Gastrocnemius medialis (tissue), 4 donors: ENCODE measurements around the gene IL22RA1.

Source experiments
- POLR2A ChIP-seq, 2 donors: fragments of 450-650 bp; IDR thresholded peaks; one replicate each; pipeline ENCODE4 v1.6.1; 2017; ENCODE audit warnings: antibody characterized with exemption in 2 of 2, mild to moderate bottlenecking in 2 of 2, moderate library complexity in 2 of 2
- TF ChIP-seq, protein P1 (sequence below), 5 experiments: fragments of 450-650 bp in 3 of 5; fragments of 200-600 bp in 2 of 5; sonication (generic) in 2 of 5; IDR thresholded peaks in 4 of 5; conservative IDR thresholded peaks in 1 of 5; 1 replicate in 4 of 5; 2 replicates in 1 of 5; pipeline ENCODE4 v1.5.1; 2016 to 2019; ENCODE audit warnings: antibody characterized with exemption in 5 of 5, mild to moderate bottlenecking in 3 of 5, moderate library complexity in 3 of 5

DNA sequence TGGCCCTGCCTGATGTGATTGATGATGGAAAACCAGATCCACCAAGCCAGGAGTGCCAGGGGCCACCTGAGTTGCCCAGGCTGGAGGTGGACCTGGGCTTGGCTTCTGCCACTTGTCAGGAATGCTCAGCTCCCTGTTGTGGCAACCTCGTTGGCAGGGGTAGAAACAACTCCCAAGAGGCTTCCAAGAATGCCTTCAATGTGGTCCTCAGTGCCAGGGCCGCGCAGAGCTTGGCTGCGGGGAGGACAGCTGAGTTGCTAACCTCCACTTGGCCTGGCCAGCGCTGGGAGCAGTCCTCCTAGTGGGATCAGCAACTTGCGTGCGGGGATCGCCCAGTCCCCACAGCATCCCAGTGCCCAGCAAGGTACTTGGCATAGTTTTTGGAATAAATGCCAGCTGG lies 40.0 kb downstream of the IL22RA1 start:
- TF ChIP-seq, protein P1, sequence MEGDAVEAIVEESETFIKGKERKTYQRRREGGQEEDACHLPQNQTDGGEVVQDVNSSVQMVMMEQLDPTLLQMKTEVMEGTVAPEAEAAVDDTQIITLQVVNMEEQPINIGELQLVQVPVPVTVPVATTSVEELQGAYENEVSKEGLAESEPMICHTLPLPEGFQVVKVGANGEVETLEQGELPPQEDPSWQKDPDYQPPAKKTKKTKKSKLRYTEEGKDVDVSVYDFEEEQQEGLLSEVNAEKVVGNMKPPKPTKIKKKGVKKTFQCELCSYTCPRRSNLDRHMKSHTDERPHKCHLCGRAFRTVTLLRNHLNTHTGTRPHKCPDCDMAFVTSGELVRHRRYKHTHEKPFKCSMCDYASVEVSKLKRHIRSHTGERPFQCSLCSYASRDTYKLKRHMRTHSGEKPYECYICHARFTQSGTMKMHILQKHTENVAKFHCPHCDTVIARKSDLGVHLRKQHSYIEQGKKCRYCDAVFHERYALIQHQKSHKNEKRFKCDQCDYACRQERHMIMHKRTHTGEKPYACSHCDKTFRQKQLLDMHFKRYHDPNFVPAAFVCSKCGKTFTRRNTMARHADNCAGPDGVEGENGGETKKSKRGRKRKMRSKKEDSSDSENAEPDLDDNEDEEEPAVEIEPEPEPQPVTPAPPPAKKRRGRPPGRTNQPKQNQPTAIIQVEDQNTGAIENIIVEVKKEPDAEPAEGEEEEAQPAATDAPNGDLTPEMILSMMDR (IDR thresholded peaks at IDR 0.05 in 4 of 5, conservative IDR thresholded peaks at IDR 0.05 in 1 of 5) = no peak
- no peak for TF ChIP-seq POLR2A (IDR thresholded peaks at IDR 0.05)
